ENCODE results near the gene PLEKHG5.
"Not testable (repeated sequence)": the region's sequence is repeated elsewhere in the genome, so short reads cannot be mapped to it uniquely, and the experiment has no call there.

Gene PLEKHG5

GRCh38 chr1:6461538-6462411 is 29.7 kb downstream of the PLEKHG5 start:
- DNase-seq: no peak

GRCh38 chr1:6461051-6461530 is 30.4 kb downstream of the PLEKHG5 start:
- DNase-seq: no peak

DNA sequence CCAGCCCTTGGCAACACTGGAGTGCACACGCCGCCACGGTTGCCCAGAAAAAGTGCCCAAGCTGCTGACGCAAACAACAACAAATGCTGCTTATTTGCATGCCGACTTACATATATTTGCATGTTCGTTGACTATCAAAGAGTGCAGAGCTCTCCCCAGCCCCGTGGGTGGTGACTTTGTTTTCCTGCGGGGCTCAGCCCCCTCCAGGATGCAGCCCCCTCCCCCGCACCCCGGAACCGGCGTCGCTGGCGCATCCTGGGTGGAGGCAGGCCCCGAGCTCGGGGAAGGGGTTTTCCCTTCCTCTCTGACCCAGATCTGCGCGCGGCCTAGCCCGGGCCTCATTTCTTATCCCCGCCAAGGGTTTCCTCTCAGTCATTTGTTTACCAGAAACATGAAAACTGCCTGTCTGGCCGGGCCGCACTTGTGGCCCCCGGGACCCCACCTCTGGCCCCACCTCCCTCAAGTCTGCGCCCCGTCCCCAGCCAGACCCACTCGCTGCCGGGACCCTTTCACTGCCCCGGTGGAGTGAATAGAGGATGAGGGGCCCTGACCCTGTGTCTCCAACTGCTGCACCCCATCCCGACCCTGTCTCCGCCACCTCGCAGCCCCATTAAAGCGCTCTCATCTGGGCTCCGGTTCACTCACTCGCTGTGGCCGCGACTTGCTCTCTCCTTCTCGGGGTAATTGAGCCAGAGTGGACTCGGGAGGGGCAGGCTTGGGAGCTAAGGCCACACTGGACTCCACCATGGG is 31.0 kb downstream of the PLEKHG5 start:
- no peak for DNase-seq

- no peak for DNase-seq
Measured at GRCh38 chr1:6459850-6460265, 31.6 kb downstream of the PLEKHG5 start.

DNA sequence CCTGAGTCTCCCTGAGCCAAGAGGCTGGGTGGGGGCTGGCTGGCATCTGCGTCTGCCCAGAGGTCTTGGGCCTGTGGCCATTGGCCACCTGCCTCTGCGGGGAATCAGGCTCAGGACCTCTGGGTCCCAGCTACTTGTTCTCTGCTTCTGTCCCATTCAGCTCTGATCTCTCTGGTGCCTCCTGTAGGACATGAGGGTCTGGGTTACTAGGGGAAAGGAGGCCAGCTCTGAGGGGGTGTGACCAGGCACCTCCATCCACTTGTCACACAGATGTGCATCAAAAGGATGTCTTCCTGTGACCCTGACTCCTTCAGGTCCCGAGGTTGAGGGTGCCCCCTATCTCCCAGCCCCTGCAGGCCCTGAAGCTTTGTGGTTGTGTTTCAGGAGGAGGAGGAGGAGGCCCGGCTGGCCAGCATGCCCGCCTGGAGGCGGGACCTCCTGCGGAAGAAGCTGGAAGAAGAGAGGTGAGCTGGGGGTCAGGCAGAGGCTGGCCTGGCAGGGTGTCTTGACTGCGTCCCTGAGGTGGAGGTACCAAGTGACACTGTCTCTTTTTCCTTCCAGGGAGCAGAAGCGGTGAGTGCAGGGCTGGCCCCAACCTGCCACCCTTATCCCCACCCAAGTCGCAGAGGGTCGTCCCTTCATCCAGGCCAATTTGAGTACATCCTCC is 34.5 kb downstream of the PLEKHG5 start:
- DNase-seq: no peak

DNA sequence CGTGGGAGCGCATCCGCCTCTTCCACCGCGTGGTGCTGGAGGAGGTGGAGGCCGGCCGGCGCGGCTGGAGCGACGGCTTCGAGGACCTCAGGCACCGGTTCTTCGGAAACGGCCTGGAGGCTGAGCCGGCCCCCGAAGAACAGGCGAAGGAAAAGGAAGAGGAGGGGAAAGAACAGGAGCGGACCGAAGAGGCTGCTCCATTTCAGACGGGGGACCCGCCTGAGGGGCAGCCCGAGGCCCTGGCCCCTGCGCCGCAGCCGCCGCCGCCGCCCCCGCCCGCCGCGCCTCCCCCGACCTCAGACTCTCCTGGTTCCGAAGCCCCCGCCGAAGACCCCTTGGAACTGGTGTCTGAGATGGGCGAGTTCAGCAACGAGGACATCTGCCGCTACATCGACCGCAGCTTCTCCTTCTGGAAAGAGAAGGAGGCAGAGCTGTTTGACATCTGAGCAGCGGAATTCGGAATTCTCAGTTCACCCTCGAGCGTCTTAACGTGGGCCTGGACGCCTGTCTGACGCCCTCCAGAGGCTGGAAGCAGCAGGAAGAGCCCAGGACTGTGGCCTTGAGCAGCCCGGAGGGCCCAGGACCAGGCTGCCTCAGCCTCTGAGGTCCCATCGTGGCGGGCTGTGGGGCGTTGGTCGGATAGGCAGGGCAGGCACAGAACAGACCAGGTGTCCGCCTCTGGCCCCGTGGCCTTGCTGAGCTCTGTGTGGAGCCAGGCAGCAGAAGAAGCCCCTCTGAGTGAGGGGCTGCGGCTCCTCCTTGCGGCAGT is 35.5 kb downstream of the PLEKHG5 start:
- DNase-seq: not testable (repeated sequence)

GRCh38 chr1:6454856-6455751 is 36.4 kb downstream of the PLEKHG5 start:
- DNase-seq: no peak

GRCh38 chr1:6453895-6454855 is 37.3 kb downstream of the PLEKHG5 start:
- not testable (repeated sequence) for DNase-seq

GRCh38 chr1:6450943-6451373 is 40.5 kb downstream of the PLEKHG5 start:
- no peak for DNase-seq

DNA sequence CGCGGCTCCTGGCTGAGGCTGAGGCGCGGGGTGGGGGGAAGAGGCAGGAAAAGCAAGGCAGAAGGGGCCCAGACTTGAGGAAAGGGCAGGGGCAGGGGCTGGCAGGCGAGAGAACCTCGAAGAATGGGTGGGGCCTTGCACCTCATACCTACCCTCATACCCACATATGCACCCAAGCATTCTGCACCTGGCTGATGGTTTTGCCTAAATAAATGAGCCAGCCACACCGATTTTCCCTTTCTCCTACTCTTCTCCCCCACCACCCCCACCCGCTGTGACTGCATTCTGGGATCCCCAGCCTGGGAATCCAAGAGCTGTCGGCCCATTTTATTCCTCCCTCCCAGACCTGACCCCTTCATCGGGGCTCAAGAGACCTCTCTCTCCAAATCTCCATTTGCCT is 41.0 kb downstream of the PLEKHG5 start:
- DNase-seq: not testable (repeated sequence)

DNA sequence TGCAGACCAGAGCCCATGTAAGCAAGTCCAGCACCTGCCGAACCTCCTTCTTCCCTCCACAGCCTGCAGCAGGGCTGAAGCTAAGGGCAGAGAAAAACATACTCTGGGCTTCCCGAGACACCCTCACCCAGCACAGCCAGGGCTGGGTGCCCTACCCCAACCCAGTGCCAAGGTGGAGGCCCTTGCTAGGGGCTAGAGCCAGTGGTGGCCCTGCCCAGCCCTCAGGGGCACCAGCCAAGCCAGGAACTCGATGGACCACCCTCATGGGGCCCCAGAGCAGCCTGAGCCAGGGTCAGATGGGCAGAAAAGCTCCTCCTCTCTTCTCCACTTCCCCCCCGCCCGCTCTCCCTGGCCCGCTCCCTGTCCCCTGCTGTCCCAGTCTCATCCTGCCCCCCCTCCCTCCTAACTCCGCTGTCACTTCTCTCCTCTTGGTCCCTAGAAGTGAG is 41.4 kb downstream of the PLEKHG5 start:
- no peak for DNase-seq

- no peak for DNase-seq
Measured at GRCh38 chr1:6448749-6449631, 42.5 kb downstream of the PLEKHG5 start.

GRCh38 chr1:6447818-6448748 is 43.4 kb downstream of the PLEKHG5 start:
- DNase-seq: no peak

DNA sequence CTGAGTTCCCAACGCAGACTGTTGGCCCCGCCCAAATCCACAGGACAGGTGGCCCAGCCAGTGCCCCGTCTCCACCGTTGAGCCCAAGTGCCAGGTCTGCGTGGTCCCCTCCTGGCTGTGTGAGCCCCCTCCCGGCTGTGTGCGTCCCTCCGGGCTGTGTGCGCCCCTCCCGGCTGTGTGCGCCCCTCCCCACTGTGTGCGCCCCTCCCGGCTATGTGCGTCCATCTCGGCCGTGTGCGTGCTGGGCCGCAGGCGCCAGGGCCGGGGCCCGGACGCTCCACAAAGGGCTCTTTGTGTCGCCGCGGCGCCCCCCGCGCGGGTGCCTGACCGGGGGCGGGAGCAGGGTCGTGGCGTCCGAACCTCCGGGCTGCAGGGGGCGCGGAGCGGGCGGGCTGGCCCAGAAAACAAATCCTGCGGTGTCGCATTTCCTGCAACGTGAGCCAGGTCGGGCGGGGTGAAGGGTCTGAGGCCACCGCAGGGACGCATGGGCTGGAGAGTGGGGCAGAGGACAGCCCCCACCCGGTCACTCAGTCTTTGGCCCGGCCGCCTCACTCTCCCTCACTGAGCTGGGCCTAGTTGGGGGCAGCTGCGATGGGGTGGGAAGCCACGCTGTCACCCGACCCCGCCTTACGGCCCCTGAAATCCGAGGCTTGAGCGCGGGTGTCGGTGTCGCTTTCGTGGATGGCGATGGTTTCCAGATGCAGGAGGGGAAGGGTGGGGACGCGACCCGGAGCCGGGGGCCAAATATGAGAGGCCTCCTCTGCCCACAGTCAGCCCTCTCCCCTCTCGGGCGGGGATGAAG is 44.2 kb downstream of the PLEKHG5 start:
- DNase-seq: no peak

DNA sequence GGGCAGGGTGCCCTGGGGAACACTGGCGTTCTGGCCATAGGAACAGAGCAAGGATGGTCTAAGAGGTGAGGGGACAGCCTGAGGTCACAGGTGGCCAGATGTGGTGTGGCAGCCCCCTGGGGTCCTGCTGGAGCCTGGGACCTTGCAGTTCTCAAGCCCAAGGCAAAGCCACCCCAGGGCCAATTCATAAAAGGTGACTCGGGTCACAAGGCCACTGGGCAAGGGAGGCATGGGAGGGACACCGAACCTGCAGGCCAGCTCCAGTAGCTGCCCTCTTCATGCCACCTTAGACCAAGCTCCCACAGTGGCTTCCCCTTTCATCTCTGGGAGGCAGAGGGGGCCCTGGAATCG is 44.8 kb downstream of the PLEKHG5 start:
- no peak for DNase-seq

DNA sequence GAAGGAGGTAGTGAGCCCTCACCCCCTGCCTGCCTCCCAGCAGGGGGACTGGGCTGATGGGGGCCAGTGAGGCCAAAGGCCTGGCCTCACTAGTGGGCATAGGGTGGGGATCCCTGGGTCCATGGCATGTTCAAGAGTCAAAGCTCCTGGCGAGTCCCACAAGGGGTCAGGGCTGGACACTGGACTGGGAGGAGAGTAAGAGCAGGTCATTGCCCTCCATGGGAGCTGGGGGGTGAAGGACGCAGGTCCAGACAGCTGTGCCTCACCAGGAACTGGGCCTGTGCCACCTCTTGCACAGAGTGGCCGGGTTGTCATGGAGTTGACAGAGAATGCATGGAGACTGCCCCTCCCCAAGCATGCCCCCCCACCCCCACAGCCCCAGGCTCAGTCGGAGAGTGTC is 45.5 kb downstream of the PLEKHG5 start:
- DNase-seq: not testable (repeated sequence)

Measured in fibroblast of skin of right biceps (primary cell).